Activated CD8-positive, alpha-beta T cell treated with anti-CD3 and anti-CD28 coated beads, Interleukin-2, amount 10 ng/mL, durations not matched to agents 7 days and 5 days (primary cell): ENCODE measurements around the gene ZFYVE9. TPM values are rescaled to one million over a fixed set of nuclear protein-coding genes. Genes with fewer than 3 reads are reported as not detected.
"Not testable (repeated sequence)": the region's sequence is repeated elsewhere in the genome, so short reads cannot be mapped to it uniquely, and the experiment has no call there.

Experiments used
- ATAC-seq: fragments of 150-1000 bp; cut with Tn5 transposase; one replicate; pipeline ENCODE4 v1.10.0; 2021; ENCODE audit warnings: moderate library complexity
- CTCF ChIA-PET: fragments of 350-600 bp; sonication (Branson Sonifier 250); formaldehyde crosslinking; loops from one replicate; lab custom pipeline; 2021; ENCODE audit warnings: antibody characterized with exemption; lab: Charles Lee
- POLR2A ChIA-PET: fragments of 350-600 bp; sonication (Branson Sonifier 250); formaldehyde crosslinking; loops from one replicate; lab custom pipeline; 2021; ENCODE audit warnings: antibody characterized with exemption; lab: Charles Lee
- DNase-seq: peaks from one replicate; pipeline ENCODE4 v3.0.0-alpha.2; 2020
- H3K27ac Mint-ChIP-seq: one replicate; pipeline ENCODE4 v1.8.0; 2021; ENCODE audit warnings: mild to moderate bottlenecking, mixed read lengths
- H3K27me3 Mint-ChIP-seq: one replicate; pipeline ENCODE4 v1.8.0; 2021; ENCODE audit warnings: low read depth, mixed read lengths
- H3K36me3 Mint-ChIP-seq: one replicate; pipeline ENCODE4 v1.8.0; 2021; ENCODE audit warnings: low read depth, mixed read lengths
- H3K4me1 Mint-ChIP-seq: one replicate; pipeline ENCODE4 v1.8.0; 2021; ENCODE audit warnings: low read depth, mixed read lengths
- H3K4me3 Mint-ChIP-seq: one replicate; pipeline ENCODE4 v1.8.0; 2021; ENCODE audit warnings: mild to moderate bottlenecking, mixed read lengths
- H3K9me3 Mint-ChIP-seq: one replicate; pipeline ENCODE4 v1.8.0; 2022; ENCODE audit warnings: mixed read lengths; ENCODE audit not compliant: insufficient read depth
- total RNA-seq, 2 experiments: library from RNA; stranded (reverse); gene quantifications; one replicate each; pipeline ENCODE4 v1.2.3, GENCODE V29; 2021

Gene ZFYVE9
- total RNA-seq, 2 experiments from 2014 or later = 1.4 to 1.6 TPM

- H3K27me3 Mint-ChIP-seq, H3K36me3 Mint-ChIP-seq, H3K27ac Mint-ChIP-seq, H3K4me1 Mint-ChIP-seq, DNase-seq, CTCF ChIA-PET, H3K9me3 Mint-ChIP-seq, H3K4me3 Mint-ChIP-seq, ATAC-seq, POLR2A ChIA-PET: not testable (repeated sequence)
These were observed 40.4 kb downstream of the ZFYVE9 start for GRCh38 chr1:52182328-52182727.

DNA sequence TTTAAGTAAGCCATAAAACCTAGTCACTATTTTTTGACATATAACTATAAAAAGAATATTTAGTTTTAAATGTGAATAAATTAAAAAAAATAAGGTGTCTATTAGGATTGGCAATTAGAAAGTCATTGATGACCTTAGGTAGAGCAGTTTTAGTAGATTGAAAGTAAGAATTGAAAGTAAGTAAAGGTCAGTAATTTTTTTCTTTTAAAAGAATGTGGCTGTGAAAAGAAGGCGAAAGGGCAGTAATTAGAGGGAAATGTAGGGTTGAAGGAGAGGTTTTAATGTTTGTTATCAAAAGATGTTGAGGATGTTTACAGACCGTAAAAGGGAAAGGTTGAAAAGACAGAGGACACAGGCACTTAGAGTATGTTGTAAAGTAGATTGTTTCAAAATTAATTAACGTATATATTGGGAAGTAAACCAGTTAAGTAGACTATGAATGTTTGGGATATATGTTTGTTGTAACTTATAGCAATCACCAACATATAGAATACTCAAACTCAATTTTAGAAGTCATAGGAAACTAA, 41.0 kb downstream of the ZFYVE9 start:
- Mint-ChIP-seq H3K4me1 (no peaks in the 10 kb centered on the region), H3K36me3 (no peaks in the 10 kb centered on the region), H3K4me3 (no peak overlapping the region), H3K9me3 (no peaks in the 10 kb centered on the region), H3K27ac (no peak overlapping the region), H3K27me3 (no peaks in the 10 kb centered on the region)
- ATAC-seq (no peak), DNase-seq (no peak)
- POLR2A ChIA-PET = no interaction called here
- CTCF ChIA-PET = no interaction called here

GRCh38 chr1:52186449-52186848, 44.6 kb downstream of the ZFYVE9 start:
- Mint-ChIP-seq H3K4me1 (no peaks in the 10 kb centered on the region), H3K27ac (no peak overlapping the region), H3K36me3 (no peaks in the 10 kb centered on the region), H3K27me3 (no peaks in the 10 kb centered on the region), H3K4me3 (no peak overlapping the region), H3K9me3 (no peaks in the 10 kb centered on the region)
- DNase-seq = no peak
- no peak for ATAC-seq
- ChIA-PET POLR2A (no interaction called here), CTCF (no interaction called here)

DNA sequence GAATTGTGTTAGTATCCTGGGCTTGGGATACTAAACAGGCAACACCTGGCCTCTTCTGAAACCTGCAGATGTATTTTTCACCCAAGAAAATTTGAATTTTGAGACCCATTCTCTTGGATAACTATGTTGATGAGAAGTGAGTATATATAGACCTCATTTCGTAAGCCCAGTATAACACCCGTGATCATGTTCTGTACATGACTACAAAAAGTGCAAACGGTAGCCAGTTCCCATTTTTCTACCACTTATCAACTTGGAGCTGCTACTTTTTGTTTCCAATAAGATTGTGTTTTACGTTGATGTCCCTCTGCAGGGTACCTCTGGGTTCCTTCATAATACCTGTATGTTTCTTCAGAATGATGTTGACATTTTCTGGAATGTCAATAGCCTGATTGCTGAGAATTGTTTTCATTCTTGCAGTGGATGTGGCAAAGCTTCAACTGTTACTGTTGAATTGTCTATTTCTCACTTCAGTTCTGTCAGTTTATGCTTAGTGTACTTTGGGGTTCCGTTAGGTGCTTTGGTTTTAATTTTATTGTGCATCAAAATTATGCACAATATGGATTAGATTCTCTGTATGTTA, 48.1 kb downstream of the ZFYVE9 start:
- Mint-ChIP-seq H3K27ac (no peak overlapping the region), H3K4me1 (no peaks in the 10 kb centered on the region), H3K9me3 (no peaks in the 10 kb centered on the region), H3K36me3 (no peaks in the 10 kb centered on the region), H3K4me3 (no peak overlapping the region), H3K27me3 (no peaks in the 10 kb centered on the region)
- no peak for DNase-seq
- CTCF ChIA-PET = interaction anchor here (0.8 kb wide), 1 partner anchor 573 kb away, joined by 3 read pairs; no protein-coding TSS in a partner anchor
- ATAC-seq = no peak
- POLR2A ChIA-PET = no interaction called here

GRCh38 chr1:52190500-52191252, 48.8 kb downstream of the ZFYVE9 start:
- Mint-ChIP-seq H3K27me3 (no peaks in the 10 kb centered on the region), H3K4me3 (no peak overlapping the region), H3K9me3 (no peaks in the 10 kb centered on the region), H3K4me1 (no peaks in the 10 kb centered on the region), H3K27ac (no peak overlapping the region), H3K36me3 (no peaks in the 10 kb centered on the region)
- no peak for DNase-seq
- POLR2A ChIA-PET = no interaction called here
- no peak for ATAC-seq
- CTCF ChIA-PET = interaction anchor here (0.8 kb wide), 1 partner anchor 573 kb away, joined by 3 read pairs; no protein-coding TSS in a partner anchor

- no peaks in the 10 kb centered on the region for H3K36me3 Mint-ChIP-seq
- no peaks in the 10 kb centered on the region for H3K4me1 Mint-ChIP-seq
- DNase-seq (no peak), ATAC-seq (no peak)
- H3K27ac Mint-ChIP-seq = no peak overlapping the region
- no peaks in the 10 kb centered on the region for H3K27me3 Mint-ChIP-seq
- POLR2A ChIA-PET = no interaction called here
- no peak overlapping the region for H3K4me3 Mint-ChIP-seq
- CTCF ChIA-PET = no interaction called here
- H3K9me3 Mint-ChIP-seq = no peaks in the 10 kb centered on the region
These were observed 49.6 kb downstream of the ZFYVE9 start for GRCh38 chr1:52191395-52191965.

DNA sequence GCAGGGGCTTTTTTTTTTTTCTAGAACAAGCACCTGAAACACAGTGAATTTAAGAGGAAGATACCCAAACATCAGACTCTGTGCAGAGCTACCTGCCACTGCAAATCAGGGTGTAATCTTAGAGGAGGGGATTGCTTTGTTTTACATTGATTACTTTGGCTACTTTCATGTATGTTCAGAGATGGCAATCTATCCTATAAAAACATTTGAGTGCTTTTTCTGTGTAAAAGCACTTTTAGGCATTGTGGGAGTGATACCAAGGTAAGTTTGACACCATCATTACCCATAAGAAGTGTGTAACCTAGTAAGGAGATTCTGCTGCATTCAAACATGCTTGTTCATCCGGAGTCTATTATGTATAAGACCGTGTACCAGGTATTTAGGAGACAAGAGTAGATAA, 50.1 kb downstream of the ZFYVE9 start:
- CTCF ChIA-PET = no interaction called here
- DNase-seq (no peak), ATAC-seq (no peak)
- no peaks in the 10 kb centered on the region for H3K4me1 Mint-ChIP-seq
- H3K27ac Mint-ChIP-seq = no peak overlapping the region
- POLR2A ChIA-PET = no interaction called here
- H3K27me3 Mint-ChIP-seq = no peaks in the 10 kb centered on the region
- H3K36me3 Mint-ChIP-seq = no peaks in the 10 kb centered on the region
- H3K4me3 Mint-ChIP-seq = no peak overlapping the region
- H3K9me3 Mint-ChIP-seq = no peaks in the 10 kb centered on the region

- POLR2A ChIA-PET = no interaction called here
- H3K27ac Mint-ChIP-seq = no peak overlapping the region
- no peaks in the 10 kb centered on the region for H3K4me1 Mint-ChIP-seq
- H3K9me3 Mint-ChIP-seq = no peaks in the 10 kb centered on the region
- no peaks in the 10 kb centered on the region for H3K36me3 Mint-ChIP-seq
- H3K4me3 Mint-ChIP-seq = no peak overlapping the region
- CTCF ChIA-PET = no interaction called here
- ATAC-seq (no peak), DNase-seq (no peak)
- no peaks in the 10 kb centered on the region for H3K27me3 Mint-ChIP-seq
These were observed 50.5 kb downstream of the ZFYVE9 start for GRCh38 chr1:52192436-52192835.

DNA sequence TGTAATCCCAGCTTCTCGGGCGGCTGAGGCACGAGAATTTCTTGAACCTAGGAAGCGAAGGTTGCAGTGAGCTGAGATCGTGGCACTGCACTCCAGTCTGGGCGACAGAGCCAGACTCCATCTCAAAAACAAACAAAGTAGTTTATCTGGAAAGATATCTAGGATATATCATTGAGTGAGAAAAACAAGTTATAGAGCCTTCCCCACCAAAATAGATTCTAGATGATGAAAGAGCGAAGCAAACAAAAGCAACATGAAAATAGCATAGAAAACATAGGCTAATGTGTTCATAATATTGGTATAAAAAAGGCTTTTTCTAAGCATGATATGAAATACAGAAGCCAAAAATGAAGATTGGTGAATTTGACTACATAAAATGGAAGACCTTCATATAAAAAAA, 52.1 kb downstream of the ZFYVE9 start:
- Mint-ChIP-seq H3K36me3 (no peaks in the 10 kb centered on the region), H3K9me3 (no peaks in the 10 kb centered on the region), H3K27ac (no peak overlapping the region), H3K4me1 (no peaks in the 10 kb centered on the region), H3K4me3 (no peak overlapping the region), H3K27me3 (no peaks in the 10 kb centered on the region)
- ChIA-PET CTCF (no interaction called here), POLR2A (no interaction called here)
- DNase-seq (no peak), ATAC-seq (no peak)

GRCh38 chr1:52195161-52195560, 53.3 kb downstream of the ZFYVE9 start:
- no peak overlapping the region for H3K27ac Mint-ChIP-seq
- ChIA-PET POLR2A (no interaction called here), CTCF (no interaction called here)
- no peaks in the 10 kb centered on the region for H3K4me1 Mint-ChIP-seq
- no peaks in the 10 kb centered on the region for H3K27me3 Mint-ChIP-seq
- DNase-seq (no peak), ATAC-seq (no peak)
- no peak overlapping the region for H3K4me3 Mint-ChIP-seq
- H3K9me3 Mint-ChIP-seq = no peaks in the 10 kb centered on the region
- H3K36me3 Mint-ChIP-seq = no peaks in the 10 kb centered on the region

- Mint-ChIP-seq H3K4me1 (no peaks in the 10 kb centered on the region), H3K9me3 (no peaks in the 10 kb centered on the region), H3K27ac (no peak overlapping the region), H3K4me3 (no peak overlapping the region), H3K27me3 (no peaks in the 10 kb centered on the region), H3K36me3 (no peaks in the 10 kb centered on the region)
- ATAC-seq = no peak
- POLR2A ChIA-PET = interaction anchor here (0.7 kb wide), 1 partner anchor 15 kb away, joined by 4 read pairs; no protein-coding TSS in a partner anchor
- no peak for DNase-seq
- CTCF ChIA-PET = no interaction called here
These were observed 62.2 kb downstream of the ZFYVE9 start for GRCh38 chr1:52203935-52204625.

DNA sequence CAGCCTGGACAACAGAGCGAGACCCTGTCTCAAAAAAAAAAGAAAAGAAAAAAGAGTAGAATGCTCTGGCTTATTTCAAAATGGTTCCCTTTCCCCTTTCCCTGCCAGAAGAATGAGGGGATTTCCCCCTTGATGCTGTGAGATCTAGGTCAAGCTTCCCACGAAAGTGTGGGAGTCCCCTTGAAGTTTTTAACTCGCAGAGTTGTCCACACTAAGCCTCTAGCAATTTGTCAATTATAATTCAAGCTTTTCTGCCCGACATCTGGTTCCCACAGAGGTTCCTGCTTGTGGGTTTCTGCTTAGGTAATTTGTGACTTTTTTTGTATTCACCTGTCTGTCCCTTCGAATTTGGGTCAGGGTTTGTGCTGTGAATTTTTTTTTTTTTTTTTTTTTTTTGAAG, 62.8 kb downstream of the ZFYVE9 start:
- ATAC-seq = no peak
- Mint-ChIP-seq H3K4me1 (no peaks in the 10 kb centered on the region), H3K27ac (no peak overlapping the region), H3K9me3 (no peaks in the 10 kb centered on the region), H3K4me3 (no peak overlapping the region), H3K36me3 (no peaks in the 10 kb centered on the region), H3K27me3 (no peaks in the 10 kb centered on the region)
- ChIA-PET CTCF (no interaction called here), POLR2A (no interaction called here)
- DNase-seq = no peak
